Hippocampal formation (tissue), 2 donors: ENCODE data around the gene MED12.
A peak's percentile ranks its signal among the peaks of the same experiment; 100 is the strongest.

ENCODE experiments used
- DNase-seq, 2 donors: peaks; one replicate each; lab custom pipeline; 2025; lab: John Stamatoyannopoulos, UW

Gene MED12

GRCh38 chrX:71118032-71118984 lies at the start of gene MED12:
Gene MED12 (plus strand): TSS chrX:71118596. CDS start chrX:71118755, 159 bp downstream.
- peak; percentile 70 to 74 for DNase-seq

DNA sequence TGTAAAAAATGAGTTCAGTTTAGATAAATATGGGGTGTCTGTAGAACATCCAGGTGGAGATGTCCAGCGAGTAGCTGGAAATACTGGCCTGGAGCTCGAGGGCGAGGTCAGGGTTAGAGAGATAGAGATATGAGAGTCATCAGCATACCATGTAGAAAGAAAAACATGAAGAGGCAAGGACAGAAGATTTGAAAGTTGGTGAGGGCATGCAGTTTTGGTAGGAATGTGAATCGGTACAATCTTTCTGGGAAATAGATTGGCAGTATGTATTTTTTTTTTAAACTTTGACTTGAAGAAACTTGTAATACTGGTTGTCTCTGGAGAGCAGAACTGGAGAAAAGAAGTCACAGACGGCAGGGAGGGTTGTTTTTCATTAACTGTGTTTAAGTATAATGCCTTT lies 47.9 kb upstream of the MED12 start:
- no peak for DNase-seq

DNA sequence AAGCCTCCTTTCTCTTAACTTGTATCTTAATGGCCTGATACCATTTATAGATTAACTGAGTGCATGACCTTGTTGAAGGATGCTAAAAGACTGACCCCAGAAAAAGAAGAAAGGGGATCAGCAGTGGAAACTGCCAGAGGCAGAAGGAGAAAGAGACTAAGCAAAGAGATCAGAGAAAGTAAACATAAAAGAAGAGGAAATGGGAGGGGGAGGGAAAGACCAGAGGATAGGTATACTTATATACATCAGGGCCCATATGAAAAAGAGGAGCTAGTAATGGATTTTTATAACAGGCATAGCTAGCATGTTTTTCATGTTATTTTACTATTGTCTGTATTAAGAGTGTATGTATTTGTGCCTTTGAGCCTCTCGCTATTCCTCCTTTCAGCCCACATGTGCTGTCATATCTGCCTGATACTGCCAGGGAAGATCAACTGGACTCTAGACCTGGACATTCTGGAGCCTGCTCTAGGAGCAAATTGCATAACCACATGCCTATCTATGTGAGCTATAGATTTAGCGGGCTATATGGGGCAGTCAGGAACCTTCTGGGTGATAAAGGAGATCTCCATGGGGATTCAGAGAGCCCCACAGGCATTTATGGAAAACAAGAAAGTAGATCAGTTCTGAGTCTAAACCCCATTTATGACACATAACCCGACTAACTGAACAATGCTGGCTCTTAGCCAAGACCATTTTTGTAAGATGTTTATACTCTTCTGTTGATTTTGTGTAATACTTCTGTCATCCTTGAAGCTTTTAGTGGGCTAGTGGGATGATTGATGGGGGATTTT lies 36.9 kb upstream of the MED12 start:
- DNase-seq, result no peak

GRCh38 chrX:71082124-71082647 lies 36.2 kb upstream of the MED12 start:
- no peak for DNase-seq

DNA sequence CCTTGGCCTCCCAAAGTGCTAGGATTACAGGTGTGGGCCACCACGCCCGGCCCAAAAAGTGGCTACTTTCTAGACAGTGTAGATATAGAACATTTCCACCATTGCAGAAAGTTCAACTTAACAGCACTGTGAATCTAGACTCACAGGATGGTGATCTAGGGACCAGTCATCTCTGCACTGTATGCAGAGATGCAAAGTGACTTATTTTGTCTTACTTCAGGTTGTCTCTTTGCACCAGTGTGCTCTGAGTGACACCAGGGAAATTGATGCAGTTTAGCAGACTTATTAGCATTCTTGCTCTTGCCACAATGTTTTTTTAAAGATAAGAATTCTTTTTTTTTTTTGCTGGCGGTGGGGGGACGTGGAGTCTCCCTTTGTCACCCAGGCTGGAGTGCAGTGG lies 35.6 kb upstream of the MED12 start:
- DNase-seq, result no peak

DNA sequence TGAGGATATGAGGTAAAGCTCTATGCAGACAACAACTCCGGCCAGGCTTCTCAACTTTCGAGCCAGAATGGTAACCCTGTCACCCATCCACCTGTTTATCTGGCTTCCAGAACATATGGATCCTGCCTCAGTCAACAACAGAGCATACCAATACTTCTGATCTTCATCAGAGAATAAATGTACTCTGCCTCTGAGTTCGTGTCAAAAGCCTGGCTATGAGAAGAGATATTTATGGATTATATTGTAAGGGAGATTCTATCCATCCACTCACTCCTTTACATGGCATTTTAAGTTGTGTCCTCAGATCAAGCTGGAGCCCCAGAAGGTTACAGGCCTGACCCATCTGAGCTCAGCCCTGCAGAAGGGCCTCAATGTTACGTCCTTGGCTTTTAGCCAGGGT lies 32.5 kb upstream of the MED12 start:
- DNase-seq, result no peak

GRCh38 chrX:71091263-71091662 lies 27.1 kb upstream of the MED12 start:
- DNase-seq, result no peak

DNA sequence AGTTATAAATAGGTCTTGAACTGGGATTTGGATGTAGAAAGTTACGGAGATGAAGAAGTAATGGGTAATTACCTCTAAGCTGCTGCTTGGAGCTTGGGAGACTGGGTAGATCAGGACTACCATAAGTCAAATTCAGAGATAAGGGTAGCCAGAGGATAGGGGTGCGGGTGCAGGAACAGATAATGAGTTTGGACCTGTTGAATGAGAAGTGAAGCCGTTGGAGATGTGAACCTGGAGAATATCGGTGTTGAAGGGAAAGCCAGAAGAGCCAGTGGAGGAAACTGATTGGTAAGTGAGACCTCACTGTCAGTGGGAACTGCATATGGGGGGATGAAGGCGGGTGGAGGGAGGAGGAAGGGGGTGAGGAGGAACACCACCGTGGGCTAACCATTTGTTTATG lies 23.4 kb upstream of the MED12 start:
- no peak for DNase-seq

DNA sequence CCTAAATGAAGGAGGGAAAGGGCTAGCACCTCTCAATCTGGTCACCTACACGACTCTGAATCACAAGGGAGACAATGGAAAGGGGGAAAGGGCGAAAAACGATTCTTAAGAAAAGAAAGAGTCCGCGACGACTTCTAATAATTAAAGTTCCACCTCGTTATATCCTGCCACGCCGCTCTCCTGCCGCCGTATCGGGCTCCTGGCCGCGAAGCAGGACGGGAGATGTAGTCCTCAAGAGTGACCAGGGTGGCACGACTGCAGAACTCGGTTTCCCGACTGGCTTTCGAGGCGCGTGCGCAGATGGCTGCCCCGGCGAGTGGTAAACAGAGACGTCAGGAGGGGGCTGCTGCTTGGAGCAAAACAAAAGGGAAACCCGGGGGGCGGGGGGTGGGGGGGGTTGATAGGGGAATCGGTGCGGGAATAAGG lies 22.8 kb upstream of the MED12 start, which contains the start of gene FOXO4:
Gene FOXO4 (plus strand): TSS at position 297 of the 426 bp plus-strand sequence. CDS start 678 bp downstream, outside the sequence.
- DNase-seq, result peak; percentile 75 to 87

- DNase-seq, result peak; percentile 9 to 38
Observed at GRCh38 chrX:71095981-71096759, 22.2 kb upstream of the MED12 start.

GRCh38 chrX:71096760-71097032 lies 21.7 kb upstream of the MED12 start:
- DNase-seq, result no peak

DNA sequence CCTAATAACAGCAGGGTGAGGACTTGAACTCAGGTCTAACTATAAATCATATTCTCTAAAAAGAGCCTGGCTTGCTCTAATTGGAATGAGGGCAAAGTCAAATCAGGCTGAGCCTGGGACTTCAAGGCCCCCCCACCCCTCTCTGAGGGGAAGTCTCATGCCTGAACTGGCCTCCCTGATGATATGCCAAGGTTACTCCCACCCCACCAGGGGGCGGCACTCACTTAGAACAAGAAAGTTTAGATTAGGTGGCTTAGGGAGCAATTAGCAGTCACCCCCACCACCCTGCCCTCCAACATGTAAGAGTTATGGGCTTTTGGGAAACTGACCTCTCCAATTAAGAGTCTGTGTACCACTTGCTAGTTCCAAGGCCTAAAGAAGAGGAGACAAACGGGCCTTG lies 20.1 kb upstream of the MED12 start:
- DNase-seq, result peak; percentile 12 to 47

GRCh38 chrX:71098951-71099506 lies 19.4 kb upstream of the MED12 start:
- DNase-seq, result no peak

GRCh38 chrX:71099736-71100135 lies 18.7 kb upstream of the MED12 start:
- no peak for DNase-seq

DNA sequence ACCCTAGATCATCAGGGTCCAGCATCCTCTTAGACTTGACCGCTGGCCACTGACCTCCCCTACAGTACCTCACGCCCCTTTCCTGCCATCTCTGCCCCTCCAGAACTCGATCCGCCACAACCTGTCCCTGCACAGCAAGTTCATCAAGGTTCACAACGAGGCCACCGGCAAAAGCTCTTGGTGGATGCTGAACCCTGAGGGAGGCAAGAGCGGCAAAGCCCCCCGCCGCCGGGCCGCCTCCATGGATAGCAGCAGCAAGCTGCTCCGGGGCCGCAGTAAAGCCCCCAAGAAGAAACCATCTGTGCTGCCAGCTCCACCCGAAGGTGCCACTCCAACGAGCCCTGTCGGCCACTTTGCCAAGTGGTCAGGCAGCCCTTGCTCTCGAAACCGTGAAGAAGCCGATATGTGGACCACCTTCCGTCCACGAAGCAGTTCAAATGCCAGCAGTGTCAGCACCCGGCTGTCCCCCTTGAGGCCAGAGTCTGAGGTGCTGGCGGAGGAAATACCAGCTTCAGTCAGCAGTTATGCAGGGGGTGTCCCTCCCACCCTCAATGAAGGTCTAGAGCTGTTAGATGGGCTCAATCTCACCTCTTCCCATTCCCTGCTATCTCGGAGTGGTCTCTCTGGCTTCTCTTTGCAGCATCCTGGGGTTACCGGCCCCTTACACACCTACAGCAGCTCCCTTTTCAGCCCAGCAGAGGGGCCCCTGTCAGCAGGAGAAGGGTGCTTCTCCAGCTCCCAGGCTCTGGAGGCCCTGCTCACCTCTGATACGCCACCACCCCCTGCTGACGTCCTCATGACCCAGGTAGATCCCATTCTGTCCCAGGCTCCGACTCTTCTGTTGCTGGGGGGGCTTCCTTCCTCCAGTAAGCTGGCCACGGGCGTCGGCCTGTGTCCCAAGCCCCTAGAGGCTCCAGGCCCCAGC lies 17.6 kb upstream of the MED12 start:
- DNase-seq, result no peak

GRCh38 chrX:71102292-71102691 lies 16.1 kb upstream of the MED12 start:
- no peak for DNase-seq

DNA sequence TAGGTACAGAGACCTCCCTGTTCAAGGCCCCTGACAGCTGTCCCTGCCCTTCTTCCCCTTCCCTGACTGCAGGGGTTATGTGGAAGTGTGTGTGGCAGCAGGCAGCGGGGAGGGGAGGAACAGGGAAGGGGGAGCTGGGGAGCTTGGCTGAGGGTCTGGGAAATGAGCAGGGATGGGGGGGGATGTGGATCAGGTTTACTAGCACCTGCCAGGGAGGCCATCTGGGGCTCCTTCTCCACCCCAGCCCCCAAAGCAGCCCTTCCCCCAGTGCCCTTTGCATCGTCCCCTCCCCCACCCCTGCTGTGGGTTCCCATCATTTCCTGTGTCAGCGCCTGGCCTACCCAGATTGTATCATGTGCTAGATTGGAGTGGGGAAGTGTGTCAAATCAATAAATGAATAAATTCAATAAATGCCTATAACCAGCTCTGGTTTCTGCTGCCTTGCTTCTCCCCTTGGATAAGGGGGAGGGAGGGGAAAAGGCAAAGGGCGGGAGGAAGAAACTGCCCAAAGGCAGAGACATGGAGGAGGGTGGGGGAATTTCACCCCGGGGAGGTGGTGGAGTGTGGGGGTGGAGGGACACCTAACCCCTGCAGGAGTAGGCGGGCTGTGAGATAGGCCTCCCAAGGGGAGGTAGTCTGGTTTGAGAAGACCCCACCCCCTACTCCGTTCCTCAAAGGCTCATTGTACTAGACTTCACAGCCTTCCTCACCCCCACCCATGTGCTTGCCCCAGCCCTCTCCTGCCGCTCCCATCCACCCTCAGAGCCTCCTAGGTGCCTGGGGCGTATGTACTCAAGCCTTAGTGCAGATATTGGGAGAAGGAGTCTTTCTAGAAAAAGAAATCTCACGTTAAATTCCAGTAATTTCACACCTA lies 15.0 kb upstream of the MED12 start:
- no peak for DNase-seq

DNA sequence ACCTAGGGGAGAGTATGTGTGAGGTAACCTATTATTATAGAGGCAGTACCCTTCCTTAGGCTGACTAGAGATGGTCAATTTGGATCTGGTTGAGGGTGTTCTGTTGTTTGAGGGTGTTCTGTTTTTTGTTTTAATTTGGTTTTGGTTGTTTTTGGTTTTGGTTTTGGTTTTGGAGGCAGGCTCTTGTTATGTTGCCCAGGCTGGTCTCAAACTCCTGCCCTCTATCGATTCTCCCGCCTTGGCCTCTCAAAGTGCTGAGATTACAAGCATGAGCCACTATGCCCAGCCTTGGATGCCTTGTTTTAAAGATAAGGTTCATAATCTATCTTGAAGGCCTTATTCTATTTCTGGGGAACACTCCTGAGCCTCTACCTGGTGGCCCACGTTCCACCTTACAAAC lies 12.8 kb upstream of the MED12 start:
- no peak for DNase-seq

DNA sequence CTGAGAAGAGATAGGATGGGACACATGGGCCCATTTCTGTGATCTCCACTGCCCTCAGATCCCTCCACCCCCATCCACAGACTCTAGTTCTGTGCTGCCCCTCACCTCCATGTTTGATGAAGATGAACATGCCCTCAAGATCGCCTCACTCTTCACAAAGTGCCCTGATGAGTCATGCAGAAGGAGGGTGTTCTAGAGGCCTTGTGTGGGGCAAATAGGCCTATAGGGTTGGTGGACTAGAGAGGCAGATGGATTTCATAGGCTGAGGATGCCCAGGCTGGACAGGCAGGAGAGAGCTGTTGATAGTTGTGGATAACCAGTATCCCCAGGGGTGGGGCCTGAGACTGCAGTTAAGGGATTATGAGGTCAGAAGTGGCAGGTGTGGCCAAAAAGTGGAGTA lies 12.0 kb upstream of the MED12 start, which contains the start of gene CXorf65:
Gene CXorf65 (minus strand): TSS at position 314 of the 400 bp plus-strand sequence. CDS start 184 bp downstream, at position 130.
- no peak for DNase-seq
